HG03439 (cell line): ENCODE results near the gene LMBR1.
"Not testable (repeated sequence)": the region's sequence is repeated elsewhere in the genome, so short reads cannot be mapped to it uniquely, and the experiment has no call there.

Experiments used
- ATAC-seq: cut with Tn5 transposase; IDR thresholded peaks from one replicate; pipeline ENCODE4 v1.9.1; 2021; ENCODE audit warnings: mild to moderate bottlenecking, moderate library complexity; ENCODE audit not compliant: unreplicated experiment

Gene LMBR1

GRCh38 chr7:156703209-156703608 is 189.8 kb downstream of the LMBR1 start:
- no peak for ATAC-seq

- ATAC-seq = no peak
Observed at GRCh38 chr7:156702399-156702798, 190.6 kb downstream of the LMBR1 start.

- not testable (repeated sequence) for ATAC-seq
Observed at GRCh38 chr7:156701787-156702186, 191.2 kb downstream of the LMBR1 start.

DNA sequence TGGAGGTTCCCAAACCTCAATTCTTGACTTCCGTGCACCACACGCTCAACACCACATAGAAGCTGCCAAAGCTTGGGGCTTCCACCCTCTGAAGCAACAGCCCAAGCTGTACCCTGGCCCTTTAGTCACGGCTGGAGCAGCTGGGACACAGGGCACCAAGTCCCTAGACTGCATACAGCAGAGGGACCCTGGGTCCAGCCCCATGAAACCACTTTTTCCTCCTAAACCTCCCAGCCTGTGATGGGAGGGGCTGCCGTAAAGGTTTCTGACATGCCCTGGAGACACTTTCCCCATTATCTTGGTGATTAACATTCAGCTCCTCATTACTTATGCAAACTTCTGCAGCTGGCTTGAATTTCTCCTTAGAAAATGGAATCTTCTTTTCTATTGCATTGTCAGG is 194.5 kb downstream of the LMBR1 start:
- not testable (repeated sequence) for ATAC-seq

- not testable (repeated sequence) for ATAC-seq
Observed at GRCh38 chr7:156697283-156697682, 195.7 kb downstream of the LMBR1 start.

DNA sequence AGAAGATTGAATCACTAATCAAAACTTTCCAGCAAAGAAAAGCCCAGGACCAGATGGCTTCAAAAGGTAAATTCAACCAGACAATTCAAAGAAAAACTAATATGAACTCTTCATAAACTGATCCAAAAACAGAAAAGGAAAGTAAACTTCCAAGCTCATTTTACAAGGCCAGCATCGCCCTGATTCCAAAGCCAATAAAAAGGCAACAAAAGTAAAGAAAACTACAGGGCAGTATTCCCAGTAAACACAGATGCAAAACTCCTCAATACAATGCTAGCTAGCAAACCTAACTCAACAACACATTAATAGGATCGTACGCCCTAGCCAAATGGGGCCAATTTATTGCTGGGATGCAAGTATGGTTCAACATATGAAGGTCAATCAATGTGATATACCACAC is 199.4 kb downstream of the LMBR1 start:
- no peak for ATAC-seq

GRCh38 chr7:156692849-156693248 is 200.1 kb downstream of the LMBR1 start:
- no peak for ATAC-seq

- no peak for ATAC-seq
Observed at GRCh38 chr7:156691764-156692163, 201.2 kb downstream of the LMBR1 start.

DNA sequence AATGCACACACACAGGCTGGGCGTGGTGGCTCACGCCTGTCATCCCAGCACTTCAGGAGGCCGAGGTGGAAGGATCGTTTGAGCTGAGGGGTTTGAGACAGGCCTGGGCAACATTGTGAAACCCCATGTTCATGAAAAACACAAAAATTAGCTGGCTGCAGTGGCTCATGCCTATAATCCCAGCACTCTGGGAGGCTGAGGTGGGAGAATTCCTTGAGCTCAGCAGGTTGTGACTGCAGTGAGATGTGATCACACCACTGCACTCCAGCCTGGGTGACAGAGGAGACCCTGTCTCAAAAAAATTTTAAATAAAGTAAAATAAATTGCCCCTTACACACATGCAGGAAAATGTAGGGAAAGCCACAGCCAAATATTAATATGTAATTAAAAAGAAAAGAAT is 208.3 kb downstream of the LMBR1 start:
- ATAC-seq = no peak

- no peak for ATAC-seq
Observed at GRCh38 chr7:156684251-156684650, 208.7 kb downstream of the LMBR1 start.

DNA sequence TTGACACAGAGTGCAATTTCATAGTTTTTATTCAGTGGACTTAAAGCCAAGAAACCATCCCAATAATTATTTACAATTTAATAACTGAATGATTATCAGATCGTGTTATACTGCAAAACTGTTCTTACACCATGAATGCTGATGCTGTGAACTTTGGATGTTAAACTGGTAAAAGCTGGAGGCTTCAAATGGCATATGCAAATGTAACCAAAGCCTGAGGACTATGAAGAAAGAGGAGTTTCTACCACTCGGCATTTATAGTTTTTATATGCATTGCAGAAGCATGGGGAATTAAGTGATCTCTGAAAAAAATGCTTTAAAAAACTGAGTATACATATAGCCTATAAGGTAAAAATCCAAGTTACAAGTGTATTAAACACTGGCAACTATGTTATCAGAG is 210.1 kb downstream of the LMBR1 start:
- no peak for ATAC-seq

DNA sequence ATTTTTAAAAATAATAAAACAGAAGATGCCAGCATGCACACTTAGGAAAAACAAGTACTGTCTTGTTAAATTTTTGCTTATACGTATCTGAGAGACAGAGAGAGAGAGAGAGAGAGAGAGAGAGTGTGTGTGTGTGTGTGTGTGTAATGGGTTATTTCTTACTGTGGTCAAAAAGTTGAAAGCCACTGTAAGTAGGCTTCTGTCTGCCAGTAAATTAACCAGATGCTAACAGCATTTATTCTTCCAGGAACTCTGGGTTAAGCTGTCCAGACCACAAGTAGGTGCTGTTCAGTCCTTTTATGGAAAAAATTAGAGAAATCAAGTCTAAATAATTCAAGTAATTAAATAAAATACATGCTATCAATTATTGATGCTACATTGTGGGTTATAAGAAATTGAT is 212.7 kb downstream of the LMBR1 start:
- no peak for ATAC-seq

GRCh38 chr7:156677374-156678054 is 215.5 kb downstream of the LMBR1 start:
- ATAC-seq = no peak

DNA sequence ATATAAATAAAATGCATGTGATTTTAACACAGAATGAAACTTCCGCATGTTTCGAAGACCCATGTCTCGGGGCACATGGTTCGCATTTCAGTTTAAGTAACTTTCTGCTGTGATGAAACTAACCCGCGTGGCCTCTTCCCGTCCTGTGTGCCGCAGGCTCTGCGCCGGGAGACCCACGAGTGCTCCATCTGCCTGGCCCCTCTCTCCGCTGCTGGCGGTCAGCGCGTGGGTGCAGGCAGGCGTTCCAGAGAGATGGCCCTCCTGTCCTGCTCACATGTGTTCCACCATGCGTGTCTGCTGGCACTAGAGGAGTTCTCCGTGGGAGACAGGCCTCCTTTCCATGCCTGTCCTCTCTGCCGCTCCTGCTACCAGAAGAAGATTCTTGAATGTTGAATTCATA is 216.7 kb downstream of the LMBR1 start:
- ATAC-seq = no peak

DNA sequence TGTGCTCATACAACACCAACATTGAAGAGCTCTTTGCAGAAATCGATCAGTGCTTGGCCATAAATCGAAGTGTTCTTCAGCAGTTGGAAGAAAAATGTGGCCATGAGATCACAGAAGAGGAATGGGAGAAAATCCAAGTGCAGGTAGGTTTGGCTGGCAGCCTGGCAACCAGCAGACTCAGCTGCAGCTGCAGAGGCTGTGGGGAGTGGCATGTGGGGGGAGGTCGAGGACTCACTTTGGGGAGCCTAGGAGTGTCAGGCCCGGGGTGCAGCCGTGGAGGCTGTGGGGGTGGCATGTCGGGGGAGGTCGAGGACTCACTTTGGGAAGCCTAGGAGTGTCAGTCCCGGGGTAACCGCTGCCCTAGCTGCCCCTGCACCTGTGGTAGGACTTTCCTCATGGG is 217.3 kb downstream of the LMBR1 start:
- ATAC-seq = no peak

- no peak for ATAC-seq
Observed at GRCh38 chr7:156673902-156674301, 219.1 kb downstream of the LMBR1 start.

GRCh38 chr7:156673454-156673853 is 219.5 kb downstream of the LMBR1 start:
- no peak for ATAC-seq

GRCh38 chr7:156669035-156669828 is 223.8 kb downstream of the LMBR1 start:
- no peak for ATAC-seq

DNA sequence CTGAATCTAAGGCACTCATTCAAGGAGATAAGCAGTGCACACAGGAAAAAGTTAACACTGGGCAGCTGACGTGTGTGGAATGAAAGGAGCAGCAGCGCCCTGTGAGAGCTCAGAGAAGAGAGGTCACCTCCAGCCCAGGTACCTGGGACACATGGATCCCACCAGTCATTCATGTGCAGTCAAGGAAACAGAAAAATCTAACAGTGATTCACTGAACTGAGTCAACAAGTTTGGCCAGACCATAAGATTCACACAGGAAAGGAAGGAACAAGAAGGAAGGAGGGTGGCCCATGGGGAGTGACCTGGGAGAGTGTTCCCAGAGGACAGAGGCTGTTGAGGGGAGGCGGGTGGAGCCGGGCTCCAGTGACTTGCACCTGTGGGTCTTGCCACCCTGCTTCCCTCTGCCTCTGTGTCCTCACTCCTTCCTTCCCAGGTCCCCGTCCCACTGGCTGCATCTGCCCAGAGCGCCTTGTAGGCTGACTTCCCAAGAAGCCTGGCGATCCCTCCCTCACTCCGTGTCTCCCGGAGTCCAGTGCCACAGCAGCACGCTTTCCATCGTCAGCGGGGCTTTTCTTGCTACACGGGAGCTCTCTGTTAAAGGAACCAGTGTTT is 224.7 kb downstream of the LMBR1 start:
- no peak for ATAC-seq

DNA sequence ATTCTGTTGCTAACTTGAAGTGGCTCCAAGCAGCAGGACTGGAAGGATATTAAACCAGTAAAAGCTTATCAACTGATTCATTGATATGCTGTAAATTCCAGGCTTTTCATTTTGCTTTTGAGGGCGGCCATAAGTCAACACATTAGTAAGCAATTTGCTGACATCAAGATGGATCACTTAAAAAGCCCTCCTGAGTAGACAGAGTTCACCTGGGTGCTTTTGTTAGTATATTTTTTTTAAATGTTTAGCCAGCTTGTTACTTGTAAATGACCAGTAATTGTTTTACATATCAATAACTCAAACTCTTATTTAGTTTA is 225.9 kb downstream of the LMBR1 start:
- ATAC-seq = no peak

- no peak for ATAC-seq
Observed at GRCh38 chr7:156666368-156667109, 226.4 kb downstream of the LMBR1 start.

GRCh38 chr7:156665101-156665500 is 227.9 kb downstream of the LMBR1 start:
- ATAC-seq = no peak
